WTC11 (cell line): Measurements from ENCODE around the gene CRTC3. TPM values are rescaled to one million over a fixed set of nuclear protein-coding genes. Genes with fewer than 3 reads are reported as not detected.

Experiments used
- ATAC-seq: fragments of 200-7000 bp; cut with Tn5 transposase; 2 replicates; pipeline ENCODE4 v1.10.0; 2021; ENCODE audit warnings: mild to moderate bottlenecking, moderate library complexity
- CTCF ChIA-PET: fragments of 300-600 bp; sonication (Branson Sonifier 250); formaldehyde crosslinking; loops from one replicate; lab custom pipeline; 2021; ENCODE audit warnings: antibody characterized with exemption; lab: Charles Lee
- POLR2A ChIA-PET: fragments of 350-600 bp; sonication (Branson Sonifier 250); formaldehyde crosslinking; loops from one replicate; lab custom pipeline; 2021; ENCODE audit warnings: antibody characterized with exemption; lab: Charles Lee
- DNase-seq: peaks from one replicate; pipeline ENCODE4 v3.0.0; 2021; ENCODE audit warnings: low spot score
- H3K27ac Mint-ChIP-seq: 2 replicates; pipeline ENCODE4 v1.8.0; 2021; ENCODE audit warnings: mixed read lengths
- H3K27me3 Mint-ChIP-seq: 2 replicates; pipeline ENCODE4 v1.8.0; 2021; ENCODE audit warnings: low read depth, mild to moderate bottlenecking, moderate library complexity, mixed read lengths
- H3K36me3 Mint-ChIP-seq: 2 replicates; pipeline ENCODE4 v1.8.0; 2021; ENCODE audit warnings: mixed read lengths
- H3K4me1 Mint-ChIP-seq: 2 replicates; pipeline ENCODE4 v1.8.0; 2022; ENCODE audit warnings: mixed read lengths
- H3K4me3 Mint-ChIP-seq: 2 replicates; pipeline ENCODE4 v1.8.0; 2021; ENCODE audit warnings: mild to moderate bottlenecking, moderate library complexity, mixed read lengths
- H3K9me3 Mint-ChIP-seq: 2 replicates; pipeline ENCODE4 v1.8.0; 2021; ENCODE audit warnings: mixed read lengths
- CREM ChIP-seq: sonication (generic); formaldehyde crosslinking; IDR thresholded peaks from 2 replicates; pipeline ENCODE4 v1.8.1; 2022; ENCODE audit warnings: mild to moderate bottlenecking, missing genetic modification reagents, moderate library complexity
- EMX1 ChIP-seq: fragments of 250-450 bp; sonication (Bioruptor Pico); IDR thresholded peaks from 2 replicates; pipeline ENCODE4 v1.8.0; 2021; ENCODE audit warnings: mild to moderate bottlenecking
- ETV6 ChIP-seq: sonication (generic); formaldehyde crosslinking; IDR thresholded peaks from 2 replicates; pipeline ENCODE4 v1.8.1; 2022; ENCODE audit warnings: mild to moderate bottlenecking, missing genetic modification reagents
- FOXK1 ChIP-seq: sonication (generic); formaldehyde crosslinking; IDR thresholded peaks from 2 replicates; pipeline ENCODE4 v1.8.0; 2022; ENCODE audit warnings: mild to moderate bottlenecking, moderate library complexity, missing genetic modification reagents
- GABPB1 ChIP-seq: sonication (generic); formaldehyde crosslinking; IDR thresholded peaks from 2 replicates; pipeline ENCODE4 v1.8.1; 2023; ENCODE audit warnings: mild to moderate bottlenecking, missing genetic modification reagents
- GRHL2 ChIP-seq: fragments of 250-450 bp; sonication (Bioruptor Pico); IDR thresholded peaks from 2 replicates; pipeline ENCODE4 v1.8.0; 2022; ENCODE audit warnings: mild to moderate bottlenecking, moderate library complexity; ENCODE audit not compliant: insufficient replicate concordance, severe bottlenecking
- IRF2 ChIP-seq: sonication (generic); formaldehyde crosslinking; IDR thresholded peaks from 2 replicates; pipeline ENCODE4 v1.8.0; 2022; ENCODE audit warnings: low read depth, missing genetic modification reagents, borderline replicate concordance
- JAZF1 ChIP-seq: fragments of 250-450 bp; sonication (Bioruptor Pico); IDR thresholded peaks from 2 replicates; pipeline ENCODE4 v1.9.0; 2021; ENCODE audit warnings: moderate library complexity, mild to moderate bottlenecking, inconsistent platforms
- NFATC4 ChIP-seq: fragments of 250-450 bp; sonication (Bioruptor Pico); IDR thresholded peaks from 2 replicates; pipeline ENCODE4 v1.9.0; 2021; ENCODE audit warnings: mild to moderate bottlenecking
- NFYB ChIP-seq: sonication (generic); formaldehyde crosslinking; conservative IDR thresholded peaks from 2 replicates; pipeline ENCODE4 v1.8.0; 2022; ENCODE audit warnings: low read depth, missing genetic modification reagents
- OVOL2 ChIP-seq: fragments of 250-450 bp; sonication (Bioruptor Pico); IDR thresholded peaks from 2 replicates; pipeline ENCODE4 v1.9.0; 2021; ENCODE audit warnings: mild to moderate bottlenecking, borderline replicate concordance
- RORB ChIP-seq: fragments of 250-450 bp; sonication (Bioruptor Pico); IDR thresholded peaks from 2 replicates; pipeline ENCODE4 v1.9.0; 2021; ENCODE audit warnings: mild to moderate bottlenecking
- TCF7 ChIP-seq: sonication (generic); formaldehyde crosslinking; IDR thresholded peaks from 2 replicates; pipeline ENCODE4 v1.8.0; 2022; ENCODE audit warnings: mild to moderate bottlenecking, low read depth, missing genetic modification reagents, moderate library complexity
- TP53 ChIP-seq: sonication (generic); formaldehyde crosslinking; IDR thresholded peaks from 2 replicates; pipeline ENCODE4 v1.8.1; 2023; ENCODE audit warnings: mild to moderate bottlenecking, missing genetic modification reagents
- ZNF138 ChIP-seq: sonication (generic); formaldehyde crosslinking; conservative IDR thresholded peaks from 2 replicates; pipeline ENCODE4 v1.8.1; 2022; ENCODE audit warnings: mild to moderate bottlenecking, moderate library complexity, missing genetic modification reagents
- ZNF396 ChIP-seq: fragments of 250-450 bp; sonication (Bioruptor Pico); IDR thresholded peaks from 2 replicates; pipeline ENCODE4 v1.8.0; 2021; ENCODE audit warnings: mild to moderate bottlenecking, moderate library complexity, borderline replicate concordance
- total RNA-seq: library from RNA; stranded (reverse); gene quantifications from 3 replicates; pipeline ENCODE4 v1.2.3, GENCODE V29; 2021
- TF ChIP-seq, protein P1 (sequence below): sonication (generic); formaldehyde crosslinking; IDR thresholded peaks from 2 replicates; pipeline ENCODE4 v1.8.1; 2022; ENCODE audit warnings: mild to moderate bottlenecking, moderate library complexity, missing genetic modification reagents
- TF ChIP-seq, protein P2 (sequence below): sonication (generic); formaldehyde crosslinking; IDR thresholded peaks from 2 replicates; pipeline ENCODE4 v1.8.0; 2023; ENCODE audit warnings: missing genetic modification reagents, mild to moderate bottlenecking, borderline replicate concordance
- TF ChIP-seq, protein P3 (sequence below): sonication (generic); formaldehyde crosslinking; IDR thresholded peaks from 2 replicates; pipeline ENCODE4 v1.8.1; 2023; ENCODE audit warnings: mild to moderate bottlenecking, missing genetic modification reagents
- TF ChIP-seq, protein P4 (sequence below): sonication (generic); formaldehyde crosslinking; IDR thresholded peaks from 2 replicates; pipeline ENCODE4 v1.8.0; 2022; ENCODE audit warnings: mild to moderate bottlenecking, missing genetic modification reagents
- TF ChIP-seq, protein P5 (sequence below): sonication (generic); formaldehyde crosslinking; IDR thresholded peaks from 2 replicates; pipeline ENCODE4 v1.8.0; 2022; ENCODE audit warnings: mild to moderate bottlenecking, missing genetic modification reagents
- TF ChIP-seq, protein P6 (sequence below): fragments of 250-450 bp; sonication (Bioruptor Pico); IDR thresholded peaks from 2 replicates; pipeline ENCODE4 v1.9.0; 2021; ENCODE audit warnings: mild to moderate bottlenecking

The CRTC3 gene
- total RNA-seq, 1 experiment from 2014 or later, result 8.4 TPM

DNA sequence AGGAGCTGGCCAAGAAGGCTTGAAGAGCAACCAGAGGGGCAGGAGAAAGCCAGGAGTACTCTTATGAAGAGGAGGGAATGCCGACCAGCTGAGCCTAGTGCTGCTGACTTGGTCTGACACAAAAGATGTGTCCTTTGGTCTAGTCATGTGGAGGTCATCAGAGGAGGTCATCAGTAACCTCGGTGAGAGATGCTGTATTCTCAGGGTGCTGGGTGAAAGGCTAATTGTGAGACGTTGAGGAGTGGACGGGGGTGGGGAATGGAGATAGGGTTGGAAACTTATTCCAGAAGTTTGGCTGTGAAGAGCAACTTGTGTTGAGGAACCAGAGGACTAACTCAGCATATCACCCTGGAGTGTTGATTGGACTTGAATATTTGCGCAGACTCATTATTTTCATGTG lies 5.5 kb downstream of the CRTC3 start (continued):
- no peak for TF ChIP-seq NFATC4 (CRISPR knock-in tag)
- no peak for TF ChIP-seq JAZF1 (CRISPR knock-in tag)
- TF ChIP-seq, protein P1, sequence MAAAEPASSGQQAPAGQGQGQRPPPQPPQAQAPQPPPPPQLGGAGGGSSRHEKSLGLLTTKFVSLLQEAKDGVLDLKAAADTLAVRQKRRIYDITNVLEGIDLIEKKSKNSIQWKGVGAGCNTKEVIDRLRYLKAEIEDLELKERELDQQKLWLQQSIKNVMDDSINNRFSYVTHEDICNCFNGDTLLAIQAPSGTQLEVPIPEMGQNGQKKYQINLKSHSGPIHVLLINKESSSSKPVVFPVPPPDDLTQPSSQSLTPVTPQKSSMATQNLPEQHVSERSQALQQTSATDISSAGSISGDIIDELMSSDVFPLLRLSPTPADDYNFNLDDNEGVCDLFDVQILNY (CRISPR knock-in tag), result no peak
- TF ChIP-seq TCF7 (CRISPR knock-in tag), result no peak
- TF ChIP-seq, protein P2, sequence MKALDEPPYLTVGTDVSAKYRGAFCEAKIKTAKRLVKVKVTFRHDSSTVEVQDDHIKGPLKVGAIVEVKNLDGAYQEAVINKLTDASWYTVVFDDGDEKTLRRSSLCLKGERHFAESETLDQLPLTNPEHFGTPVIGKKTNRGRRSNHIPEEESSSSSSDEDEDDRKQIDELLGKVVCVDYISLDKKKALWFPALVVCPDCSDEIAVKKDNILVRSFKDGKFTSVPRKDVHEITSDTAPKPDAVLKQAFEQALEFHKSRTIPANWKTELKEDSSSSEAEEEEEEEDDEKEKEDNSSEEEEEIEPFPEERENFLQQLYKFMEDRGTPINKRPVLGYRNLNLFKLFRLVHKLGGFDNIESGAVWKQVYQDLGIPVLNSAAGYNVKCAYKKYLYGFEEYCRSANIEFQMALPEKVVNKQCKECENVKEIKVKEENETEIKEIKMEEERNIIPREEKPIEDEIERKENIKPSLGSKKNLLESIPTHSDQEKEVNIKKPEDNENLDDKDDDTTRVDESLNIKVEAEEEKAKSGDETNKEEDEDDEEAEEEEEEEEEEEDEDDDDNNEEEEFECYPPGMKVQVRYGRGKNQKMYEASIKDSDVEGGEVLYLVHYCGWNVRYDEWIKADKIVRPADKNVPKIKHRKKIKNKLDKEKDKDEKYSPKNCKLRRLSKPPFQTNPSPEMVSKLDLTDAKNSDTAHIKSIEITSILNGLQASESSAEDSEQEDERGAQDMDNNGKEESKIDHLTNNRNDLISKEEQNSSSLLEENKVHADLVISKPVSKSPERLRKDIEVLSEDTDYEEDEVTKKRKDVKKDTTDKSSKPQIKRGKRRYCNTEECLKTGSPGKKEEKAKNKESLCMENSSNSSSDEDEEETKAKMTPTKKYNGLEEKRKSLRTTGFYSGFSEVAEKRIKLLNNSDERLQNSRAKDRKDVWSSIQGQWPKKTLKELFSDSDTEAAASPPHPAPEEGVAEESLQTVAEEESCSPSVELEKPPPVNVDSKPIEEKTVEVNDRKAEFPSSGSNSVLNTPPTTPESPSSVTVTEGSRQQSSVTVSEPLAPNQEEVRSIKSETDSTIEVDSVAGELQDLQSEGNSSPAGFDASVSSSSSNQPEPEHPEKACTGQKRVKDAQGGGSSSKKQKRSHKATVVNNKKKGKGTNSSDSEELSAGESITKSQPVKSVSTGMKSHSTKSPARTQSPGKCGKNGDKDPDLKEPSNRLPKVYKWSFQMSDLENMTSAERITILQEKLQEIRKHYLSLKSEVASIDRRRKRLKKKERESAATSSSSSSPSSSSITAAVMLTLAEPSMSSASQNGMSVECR, result no peak
- TF ChIP-seq, protein P3, sequence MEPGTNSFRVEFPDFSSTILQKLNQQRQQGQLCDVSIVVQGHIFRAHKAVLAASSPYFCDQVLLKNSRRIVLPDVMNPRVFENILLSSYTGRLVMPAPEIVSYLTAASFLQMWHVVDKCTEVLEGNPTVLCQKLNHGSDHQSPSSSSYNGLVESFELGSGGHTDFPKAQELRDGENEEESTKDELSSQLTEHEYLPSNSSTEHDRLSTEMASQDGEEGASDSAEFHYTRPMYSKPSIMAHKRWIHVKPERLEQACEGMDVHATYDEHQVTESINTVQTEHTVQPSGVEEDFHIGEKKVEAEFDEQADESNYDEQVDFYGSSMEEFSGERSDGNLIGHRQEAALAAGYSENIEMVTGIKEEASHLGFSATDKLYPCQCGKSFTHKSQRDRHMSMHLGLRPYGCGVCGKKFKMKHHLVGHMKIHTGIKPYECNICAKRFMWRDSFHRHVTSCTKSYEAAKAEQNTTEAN, result no peak
- no peak for TF ChIP-seq GABPB1
- TF ChIP-seq, protein P4, sequence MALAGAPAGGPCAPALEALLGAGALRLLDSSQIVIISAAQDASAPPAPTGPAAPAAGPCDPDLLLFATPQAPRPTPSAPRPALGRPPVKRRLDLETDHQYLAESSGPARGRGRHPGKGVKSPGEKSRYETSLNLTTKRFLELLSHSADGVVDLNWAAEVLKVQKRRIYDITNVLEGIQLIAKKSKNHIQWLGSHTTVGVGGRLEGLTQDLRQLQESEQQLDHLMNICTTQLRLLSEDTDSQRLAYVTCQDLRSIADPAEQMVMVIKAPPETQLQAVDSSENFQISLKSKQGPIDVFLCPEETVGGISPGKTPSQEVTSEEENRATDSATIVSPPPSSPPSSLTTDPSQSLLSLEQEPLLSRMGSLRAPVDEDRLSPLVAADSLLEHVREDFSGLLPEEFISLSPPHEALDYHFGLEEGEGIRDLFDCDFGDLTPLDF, result no peak
- no peak for TF ChIP-seq NFYB (CRISPR knock-in tag)
- no peak for TF ChIP-seq ZNF138 (CRISPR knock-in tag)
- no peak for TF ChIP-seq ZNF396 (CRISPR knock-in tag)
- no peak for TF ChIP-seq OVOL2 (CRISPR knock-in tag)
- no peak for TF ChIP-seq RORB (CRISPR knock-in tag)
- no peak for TF ChIP-seq TP53 (CRISPR knock-in tag)

DNA sequence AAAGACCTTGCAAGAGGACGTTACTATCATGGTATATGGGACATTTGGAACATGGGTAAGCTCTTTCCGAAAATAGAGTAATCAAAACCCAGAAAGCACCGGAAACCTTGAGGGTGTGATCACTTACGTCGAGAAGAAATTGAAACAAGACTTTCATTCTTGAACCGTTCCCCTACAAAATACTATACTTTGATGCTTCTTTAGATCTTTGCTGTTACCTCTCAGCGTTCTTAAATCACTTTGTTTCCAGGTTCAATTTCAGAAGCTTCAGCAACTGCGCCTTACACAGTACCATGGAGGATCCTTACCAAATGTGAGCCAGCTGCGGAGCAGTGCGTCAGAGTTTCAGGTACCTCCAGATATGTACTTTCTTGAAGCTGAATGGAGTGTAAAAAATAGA lies 10.1 kb downstream of the CRTC3 start:
- DNase-seq (no peak), ATAC-seq (no peak)
- H3K27me3 Mint-ChIP-seq, result no peaks in the 10 kb centered on the region
- TF ChIP-seq IRF2 (CRISPR knock-in tag), result no peak
- TF ChIP-seq ETV6 (CRISPR knock-in tag), result no peak
- TF ChIP-seq, protein P5, sequence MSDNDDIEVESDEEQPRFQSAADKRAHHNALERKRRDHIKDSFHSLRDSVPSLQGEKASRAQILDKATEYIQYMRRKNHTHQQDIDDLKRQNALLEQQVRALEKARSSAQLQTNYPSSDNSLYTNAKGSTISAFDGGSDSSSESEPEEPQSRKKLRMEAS, result no peak
- TF ChIP-seq FOXK1 (CRISPR knock-in tag), result no peak
- TF ChIP-seq, protein P6, sequence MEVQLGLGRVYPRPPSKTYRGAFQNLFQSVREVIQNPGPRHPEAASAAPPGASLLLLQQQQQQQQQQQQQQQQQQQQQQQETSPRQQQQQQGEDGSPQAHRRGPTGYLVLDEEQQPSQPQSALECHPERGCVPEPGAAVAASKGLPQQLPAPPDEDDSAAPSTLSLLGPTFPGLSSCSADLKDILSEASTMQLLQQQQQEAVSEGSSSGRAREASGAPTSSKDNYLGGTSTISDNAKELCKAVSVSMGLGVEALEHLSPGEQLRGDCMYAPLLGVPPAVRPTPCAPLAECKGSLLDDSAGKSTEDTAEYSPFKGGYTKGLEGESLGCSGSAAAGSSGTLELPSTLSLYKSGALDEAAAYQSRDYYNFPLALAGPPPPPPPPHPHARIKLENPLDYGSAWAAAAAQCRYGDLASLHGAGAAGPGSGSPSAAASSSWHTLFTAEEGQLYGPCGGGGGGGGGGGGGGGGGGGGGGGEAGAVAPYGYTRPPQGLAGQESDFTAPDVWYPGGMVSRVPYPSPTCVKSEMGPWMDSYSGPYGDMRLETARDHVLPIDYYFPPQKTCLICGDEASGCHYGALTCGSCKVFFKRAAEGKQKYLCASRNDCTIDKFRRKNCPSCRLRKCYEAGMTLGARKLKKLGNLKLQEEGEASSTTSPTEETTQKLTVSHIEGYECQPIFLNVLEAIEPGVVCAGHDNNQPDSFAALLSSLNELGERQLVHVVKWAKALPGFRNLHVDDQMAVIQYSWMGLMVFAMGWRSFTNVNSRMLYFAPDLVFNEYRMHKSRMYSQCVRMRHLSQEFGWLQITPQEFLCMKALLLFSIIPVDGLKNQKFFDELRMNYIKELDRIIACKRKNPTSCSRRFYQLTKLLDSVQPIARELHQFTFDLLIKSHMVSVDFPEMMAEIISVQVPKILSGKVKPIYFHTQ (CRISPR knock-in tag), result no peak
- TF ChIP-seq, protein P4, result no peak
- TF ChIP-seq GRHL2 (CRISPR knock-in tag), result no peak
- TF ChIP-seq, protein P1 (CRISPR knock-in tag), result no peak
- no peak for TF ChIP-seq EMX1 (CRISPR knock-in tag)
- TF ChIP-seq ZNF138 (CRISPR knock-in tag), result no peak
- TF ChIP-seq CREM (CRISPR knock-in tag), result no peak
- H3K9me3 Mint-ChIP-seq, result no peaks in the 10 kb centered on the region
- no peak overlapping the region for H3K4me3 Mint-ChIP-seq
- H3K27ac Mint-ChIP-seq, result no peak overlapping the region
- POLR2A ChIA-PET, result interaction anchor here (0.7 kb wide), 1 partner anchor 10 kb away, joined by 5 read pairs; no protein-coding TSS in a partner anchor
- CTCF ChIA-PET, result interaction anchor here (0.9 to 1.6 kb wide), 2 partner anchors 8 to 246 kb away, joined by 3 to 7 read pairs; no protein-coding TSS in a partner anchor
- no peaks in the 10 kb centered on the region for H3K36me3 Mint-ChIP-seq
- 0 out of 2 replicates have a peak, but pooled peaks cover 4% of the 10 kb centered on the region for H3K4me1 Mint-ChIP-seq
